Loucy (cell line): Measurements from ENCODE around the gene SPHK2.

ENCODE experiments used
- CTCF ChIP-seq: fragments of 200-600 bp; sonication (generic); conservative IDR thresholded peaks from 2 replicates; pipeline ENCODE4 v1.5.1; 2014; ENCODE audit warnings: mild to moderate bottlenecking, antibody characterized with exemption, low read length
- EZH2phosphoT487 ChIP-seq: fragments of 200-600 bp; IDR thresholded peaks from 2 replicates; pipeline ENCODE4 v1.6.1; 2018; ENCODE audit warnings: antibody characterized with exemption, mild to moderate bottlenecking, moderate library complexity, borderline replicate concordance

GRCh38 chr19:48635263-48635965, 16.1 kb downstream of the SPHK2 start:
- no peak for TF ChIP-seq CTCF
- TF ChIP-seq EZH2phosphoT487, result no peak
